AG04449 (cell line): Measurements from ENCODE around the gene SLC52A3.

Experiments
- CTCF ChIA-PET: fragments of 350-600 bp; formaldehyde crosslinking; extraction: SDS; loops from one replicate; lab custom pipeline; 2021; ENCODE audit warnings: antibody characterized with exemption; lab: Yijun Ruan, JAX
- POLR2A ChIA-PET: fragments of 400-600, 350-600 bp; formaldehyde crosslinking; extraction: SDS; loops from one replicate; lab custom pipeline; 2020; ENCODE audit warnings: antibody characterized with exemption, inconsistent platforms; lab: Yijun Ruan, JAX
- DNase-seq: peaks from one replicate; pipeline ENCODE4 v3.0.0-alpha.2; 2010; ENCODE audit warnings: low read depth, low spot score
- H3K4me3 ChIP-seq: 2 replicates; pipeline ENCODE4 v1.5.1; 2011; ENCODE audit warnings: low read depth, mild to moderate bottlenecking, control low read depth, low read length
- TF ChIP-seq, protein P1 (sequence below): IDR thresholded peaks from one replicate; pipeline ENCODE4 v1.5.1; 2011; ENCODE audit warnings: mild to moderate bottlenecking, moderate library complexity, low read length, control low read depth, inconsistent platforms; ENCODE audit not compliant: insufficient read depth; ENCODE audit errors: missing control alignments

Gene SLC52A3

DNA sequence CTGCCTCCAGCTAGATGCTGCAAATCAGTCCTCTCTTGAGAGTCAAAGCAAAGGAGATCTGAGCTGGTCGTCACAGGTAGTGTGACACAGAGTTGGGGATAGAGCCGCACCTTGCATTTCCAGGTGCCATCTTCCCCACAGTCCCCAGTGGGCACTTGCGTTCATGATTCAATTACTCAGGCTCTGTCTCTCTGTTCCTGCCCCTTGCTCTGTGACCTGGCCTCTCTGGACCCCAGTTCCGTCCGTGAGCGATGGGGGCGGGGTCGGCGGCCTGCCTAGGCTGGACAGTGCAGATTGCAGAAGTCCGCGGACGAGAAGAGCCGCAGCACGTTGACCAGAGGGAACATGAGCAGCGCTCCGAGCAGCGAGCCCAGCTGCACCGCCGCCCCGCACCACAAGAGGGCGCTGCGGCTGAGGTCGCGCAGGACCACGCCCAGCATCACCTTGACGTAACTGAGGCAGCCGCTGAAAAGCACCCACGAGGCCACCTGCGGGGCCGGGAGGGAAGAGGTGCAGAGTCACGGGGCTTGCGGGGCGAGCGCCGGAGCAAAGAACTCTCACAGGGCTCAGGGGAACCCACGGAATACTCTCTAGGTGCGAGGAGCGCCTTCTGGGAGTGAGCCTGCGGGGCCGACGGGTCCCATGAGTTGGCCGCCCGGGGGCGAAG lies 7.4 kb downstream of the SLC52A3 start:
- TF ChIP-seq, protein P1, sequence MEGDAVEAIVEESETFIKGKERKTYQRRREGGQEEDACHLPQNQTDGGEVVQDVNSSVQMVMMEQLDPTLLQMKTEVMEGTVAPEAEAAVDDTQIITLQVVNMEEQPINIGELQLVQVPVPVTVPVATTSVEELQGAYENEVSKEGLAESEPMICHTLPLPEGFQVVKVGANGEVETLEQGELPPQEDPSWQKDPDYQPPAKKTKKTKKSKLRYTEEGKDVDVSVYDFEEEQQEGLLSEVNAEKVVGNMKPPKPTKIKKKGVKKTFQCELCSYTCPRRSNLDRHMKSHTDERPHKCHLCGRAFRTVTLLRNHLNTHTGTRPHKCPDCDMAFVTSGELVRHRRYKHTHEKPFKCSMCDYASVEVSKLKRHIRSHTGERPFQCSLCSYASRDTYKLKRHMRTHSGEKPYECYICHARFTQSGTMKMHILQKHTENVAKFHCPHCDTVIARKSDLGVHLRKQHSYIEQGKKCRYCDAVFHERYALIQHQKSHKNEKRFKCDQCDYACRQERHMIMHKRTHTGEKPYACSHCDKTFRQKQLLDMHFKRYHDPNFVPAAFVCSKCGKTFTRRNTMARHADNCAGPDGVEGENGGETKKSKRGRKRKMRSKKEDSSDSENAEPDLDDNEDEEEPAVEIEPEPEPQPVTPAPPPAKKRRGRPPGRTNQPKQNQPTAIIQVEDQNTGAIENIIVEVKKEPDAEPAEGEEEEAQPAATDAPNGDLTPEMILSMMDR, result peak; percentile 82
- DNase-seq, result no peak
- ChIA-PET CTCF (interaction anchor here (1.0 to 1.3 kb wide), 3 partner anchors 12 to 197 kb away, joined by 3 to 4 read pairs (median 4); no protein-coding TSS in a partner anchor), POLR2A (no interaction called here)
- no peak overlapping the region for H3K4me3 ChIP-seq

DNA sequence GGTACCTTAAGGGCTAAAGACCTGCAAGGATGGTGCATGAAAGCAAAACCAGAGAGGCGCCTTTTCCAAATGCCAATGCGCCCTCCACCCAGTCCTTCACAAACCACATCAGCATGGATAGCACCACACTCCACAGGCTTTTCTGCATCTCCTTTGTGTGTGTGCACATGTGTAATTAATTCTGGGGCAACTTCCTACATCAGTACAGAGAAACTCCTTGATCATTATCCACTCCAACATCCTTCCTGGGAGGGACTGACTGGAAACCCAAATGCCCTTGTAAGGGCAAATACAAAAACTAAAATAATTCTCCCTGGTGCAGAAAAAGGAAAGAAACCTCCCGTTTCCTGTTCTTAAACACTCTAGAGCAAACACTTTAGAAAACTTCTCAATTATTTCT lies 10.8 kb downstream of the SLC52A3 start:
- H3K4me3 ChIP-seq, result no peak overlapping the region
- no peak for DNase-seq
- ChIA-PET POLR2A (no interaction called here), CTCF (no interaction called here)
- TF ChIP-seq, protein P1, result no peak

DNA sequence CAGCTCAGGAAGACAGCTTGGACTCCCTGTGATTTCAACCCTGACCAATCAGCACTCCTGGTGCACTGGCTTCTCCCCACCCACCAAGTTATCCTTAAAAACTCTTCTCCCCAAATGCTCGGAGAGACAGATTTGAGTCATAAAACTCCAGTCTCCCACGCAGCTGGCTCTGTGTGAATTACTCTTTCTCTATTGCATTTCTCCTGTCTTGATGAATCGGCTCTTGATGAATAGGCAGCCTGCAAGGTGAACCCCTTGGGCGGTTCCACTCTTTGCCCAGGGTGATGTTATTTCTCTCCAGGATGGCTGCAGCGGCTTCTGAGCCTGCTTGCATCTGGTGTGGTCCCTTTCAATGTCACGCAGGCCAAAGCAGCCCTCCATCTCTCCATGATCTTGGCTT lies 12.4 kb downstream of the SLC52A3 start:
- ChIA-PET CTCF (no interaction called here), POLR2A (no interaction called here)
- DNase-seq, result no peak
- TF ChIP-seq, protein P1, result no peak
- no peak overlapping the region for H3K4me3 ChIP-seq

DNA sequence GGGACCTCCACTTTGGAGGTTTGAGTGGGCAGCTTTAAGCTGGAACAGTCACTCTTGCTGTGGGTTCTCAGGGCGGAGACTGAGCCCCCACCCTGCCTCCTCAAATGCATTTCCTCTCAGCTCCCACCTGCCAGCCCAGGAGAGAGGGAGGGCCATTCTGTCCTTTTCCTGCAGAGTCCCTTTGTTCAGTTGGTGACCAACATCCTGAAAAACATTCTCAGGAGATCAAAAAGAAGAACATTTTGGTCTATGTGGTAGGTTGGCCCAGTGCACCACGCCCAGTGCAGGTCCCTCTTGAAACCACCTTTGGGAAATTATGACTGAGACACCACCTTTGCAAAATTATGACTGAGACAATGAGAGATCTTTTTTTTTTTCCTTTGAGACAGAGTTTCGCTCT lies 13.4 kb downstream of the SLC52A3 start:
- no peak for DNase-seq
- ChIA-PET POLR2A (no interaction called here), CTCF (no interaction called here)
- H3K4me3 ChIP-seq, result no peak overlapping the region
- TF ChIP-seq, protein P1, result no peak

DNA sequence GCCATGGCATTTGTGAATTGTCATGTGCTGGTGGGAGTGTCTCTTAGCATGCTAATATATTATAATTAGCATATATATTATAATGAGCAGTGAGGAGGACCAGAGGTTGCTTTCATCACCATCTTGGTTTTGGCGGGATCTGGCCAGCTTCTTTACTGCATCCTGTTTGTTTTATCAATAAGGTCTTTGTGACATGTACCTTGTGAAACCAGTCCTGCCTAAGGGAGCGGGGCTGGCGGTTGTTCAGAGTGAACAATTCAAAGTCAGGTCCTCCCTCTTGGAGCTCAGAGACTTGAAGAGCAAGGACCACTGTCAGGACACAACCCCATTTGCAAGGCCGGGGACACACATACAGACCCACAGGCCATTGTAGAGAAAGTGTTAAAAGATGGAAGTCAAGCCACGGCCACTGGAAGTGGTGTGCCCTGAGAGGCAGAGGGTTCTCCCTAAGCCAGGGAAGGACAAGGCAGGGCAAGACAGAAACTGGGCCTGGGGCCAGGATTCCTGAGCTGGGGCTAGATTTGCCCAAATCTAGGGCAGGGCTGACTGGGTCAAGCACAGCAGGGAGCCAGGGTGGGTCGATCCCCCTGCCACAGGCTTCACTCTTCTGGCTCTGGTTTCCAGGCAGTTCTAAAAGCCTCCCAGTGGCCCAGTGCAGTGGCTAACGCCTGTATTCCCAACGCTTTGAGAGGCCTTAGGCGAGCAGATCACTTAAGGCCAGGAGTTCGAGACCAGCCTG lies 14.2 kb downstream of the SLC52A3 start:
- CTCF ChIA-PET, result no interaction called here
- POLR2A ChIA-PET, result no interaction called here
- no peak overlapping the region for H3K4me3 ChIP-seq
- DNase-seq, result no peak
- TF ChIP-seq, protein P1, result no peak

DNA sequence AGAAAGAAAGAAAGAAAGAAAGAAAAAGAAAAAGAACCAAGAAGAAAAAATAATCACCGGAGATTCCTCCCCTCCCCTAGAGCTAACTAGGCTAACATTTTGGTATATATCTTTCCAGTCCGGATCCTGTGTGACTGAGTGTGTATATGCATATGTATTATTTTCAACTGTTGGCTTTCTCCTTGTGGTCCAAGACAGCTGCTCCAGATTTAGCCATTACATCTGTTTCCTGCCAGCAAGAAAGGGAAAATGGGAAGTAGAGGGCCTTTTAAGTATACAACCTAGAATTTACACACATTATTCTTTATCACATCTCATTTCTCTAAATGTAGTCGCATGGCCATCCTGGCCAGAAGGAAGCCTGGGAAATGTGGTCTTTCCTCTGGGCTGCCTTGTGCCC lies 15.2 kb downstream of the SLC52A3 start:
- TF ChIP-seq, protein P1, result no peak
- no peak overlapping the region for H3K4me3 ChIP-seq
- DNase-seq, result no peak
- ChIA-PET POLR2A (no interaction called here), CTCF (interaction anchor here (1.3 kb wide), 1 partner anchor 14 kb away, joined by 3 read pairs; no protein-coding TSS in a partner anchor)
